IPS-NIHi7 (cell line): ENCODE results near the gene FRMPD2.
"Not testable (repeated sequence)": the region's sequence is repeated elsewhere in the genome, so short reads cannot be mapped to it uniquely, and the experiment has no call there.

Experiments used
- DNase-seq: peaks from one replicate; pipeline ENCODE4 v3.0.0; 2012; ENCODE audit warnings: mixed read lengths; ENCODE audit errors: extremely low spot score

The FRMPD2 gene

DNA sequence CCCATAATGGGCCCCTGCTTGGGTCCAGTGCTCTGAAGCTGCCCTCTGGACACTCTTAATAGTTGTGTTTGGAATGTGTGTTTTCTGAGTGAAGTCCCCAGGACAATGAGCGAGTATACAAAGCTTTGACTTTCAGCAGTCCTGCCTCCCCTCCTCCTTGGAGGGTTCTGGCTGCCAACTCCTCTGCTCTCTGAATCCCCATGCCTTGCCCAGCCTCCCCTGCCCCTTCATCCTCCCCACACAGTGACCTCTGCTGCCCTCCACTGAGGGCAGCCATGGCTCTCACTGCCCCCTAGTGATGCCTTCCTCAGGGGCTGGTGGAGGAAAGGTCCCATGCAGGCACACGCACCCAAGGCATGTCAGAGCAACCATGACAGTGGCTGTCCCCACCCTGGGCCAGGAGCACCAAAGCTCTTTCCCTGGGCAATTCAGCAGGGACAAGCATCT, 40.9 kb downstream of the FRMPD2 start:
- DNase-seq: no peak

DNA sequence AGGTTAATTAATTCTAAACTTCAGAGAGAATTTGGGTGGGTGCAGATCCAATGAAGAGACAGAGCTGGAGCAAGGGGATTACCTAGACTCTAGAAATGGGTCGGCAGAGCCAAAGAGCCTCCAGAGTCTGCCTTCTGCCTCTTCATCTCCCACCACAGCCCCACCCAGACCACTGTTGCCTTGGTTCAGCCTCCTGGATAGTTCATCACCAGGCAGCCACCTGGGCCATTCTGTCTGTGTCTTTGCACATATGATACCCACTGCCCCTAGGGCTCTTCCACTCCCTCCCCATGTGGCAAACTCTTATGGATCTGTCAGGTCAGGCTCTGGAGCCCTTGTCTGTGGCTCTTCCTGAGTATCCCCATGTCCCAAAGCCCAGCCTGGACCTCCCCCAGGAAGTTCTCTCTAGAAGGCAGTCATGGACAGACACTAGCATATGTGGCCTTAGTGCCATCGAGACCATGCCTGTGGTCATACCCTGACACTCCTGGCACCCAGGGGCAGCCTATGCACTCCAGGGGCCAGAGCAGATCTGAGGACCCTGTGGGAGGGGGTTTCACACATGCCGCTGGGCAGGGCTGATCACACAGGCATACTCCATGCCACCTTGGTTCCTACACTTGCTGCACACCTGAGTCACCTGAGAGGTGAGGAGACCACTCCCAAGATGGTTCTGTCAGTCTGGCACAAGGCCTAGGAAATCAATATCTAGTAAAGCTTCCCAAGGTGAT, 41.6 kb downstream of the FRMPD2 start:
- DNase-seq: no peak

DNA sequence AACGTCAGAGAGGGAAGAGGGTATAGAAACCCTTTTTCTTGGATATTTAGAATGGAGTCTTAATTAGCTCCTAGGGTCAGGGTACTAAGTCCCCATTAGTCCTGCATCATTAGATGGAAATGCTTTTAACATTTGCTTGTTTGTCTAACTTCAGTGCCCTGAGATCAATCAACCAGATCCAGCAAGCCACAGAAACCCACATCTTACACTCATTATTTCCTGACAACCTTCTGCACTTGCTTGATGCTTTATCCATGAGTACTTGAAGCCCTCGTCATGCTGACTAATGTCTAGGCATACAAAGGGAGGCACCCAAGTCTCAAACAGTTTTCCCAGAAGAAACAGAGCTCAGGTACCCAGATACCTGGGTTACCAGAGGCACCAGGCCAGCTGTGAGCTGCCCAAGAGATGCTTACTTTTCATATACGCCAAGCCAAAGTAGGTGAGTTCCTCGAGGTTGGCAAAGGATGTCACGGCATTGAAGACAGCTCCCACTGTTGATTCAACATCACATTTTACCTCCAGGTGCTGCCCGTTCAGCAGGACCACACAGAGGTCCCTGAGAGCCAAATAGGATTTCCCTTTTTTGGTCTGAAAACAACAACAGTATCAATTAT, 42.7 kb downstream of the FRMPD2 start:
- no peak for DNase-seq

DNA sequence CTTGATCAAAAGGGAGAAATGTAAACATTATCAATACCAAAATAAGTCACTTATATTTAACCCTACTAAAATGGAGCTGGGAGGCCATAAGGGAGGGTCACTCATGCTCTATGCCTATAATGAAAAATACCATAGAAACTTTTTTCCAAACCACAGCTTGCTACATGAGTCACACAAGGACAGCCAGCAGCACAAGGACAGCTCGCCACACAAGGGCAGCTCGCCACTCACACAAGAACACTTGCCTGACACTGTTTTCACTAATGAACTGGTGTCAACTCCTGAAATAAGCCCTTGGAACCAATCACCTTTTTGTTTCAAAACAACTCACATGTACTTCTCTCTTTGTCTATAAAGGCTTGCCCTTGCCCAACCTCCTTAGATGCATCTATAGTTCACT, 43.3 kb downstream of the FRMPD2 start:
- no peak for DNase-seq

DNA sequence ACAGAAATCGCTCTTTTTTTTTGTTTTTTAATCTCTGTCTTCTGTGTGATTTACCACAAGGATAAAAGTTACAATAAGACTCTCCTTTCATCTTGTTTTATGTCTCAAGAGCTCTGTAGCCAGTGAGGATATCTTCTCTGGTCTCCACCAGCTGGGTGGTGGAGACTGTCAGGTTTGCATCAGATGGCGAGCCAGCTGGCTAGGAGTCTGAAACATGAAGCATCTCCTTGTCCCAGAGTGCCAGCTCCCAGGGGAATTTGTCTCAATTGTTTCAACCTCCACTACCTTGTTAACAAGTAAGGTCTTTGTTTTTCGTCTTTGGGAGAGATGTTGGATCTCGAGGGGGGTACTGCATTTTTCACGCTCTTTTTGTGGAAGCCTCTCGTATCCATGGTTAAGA, 47.3 kb downstream of the FRMPD2 start:
- DNase-seq: no peak

DNA sequence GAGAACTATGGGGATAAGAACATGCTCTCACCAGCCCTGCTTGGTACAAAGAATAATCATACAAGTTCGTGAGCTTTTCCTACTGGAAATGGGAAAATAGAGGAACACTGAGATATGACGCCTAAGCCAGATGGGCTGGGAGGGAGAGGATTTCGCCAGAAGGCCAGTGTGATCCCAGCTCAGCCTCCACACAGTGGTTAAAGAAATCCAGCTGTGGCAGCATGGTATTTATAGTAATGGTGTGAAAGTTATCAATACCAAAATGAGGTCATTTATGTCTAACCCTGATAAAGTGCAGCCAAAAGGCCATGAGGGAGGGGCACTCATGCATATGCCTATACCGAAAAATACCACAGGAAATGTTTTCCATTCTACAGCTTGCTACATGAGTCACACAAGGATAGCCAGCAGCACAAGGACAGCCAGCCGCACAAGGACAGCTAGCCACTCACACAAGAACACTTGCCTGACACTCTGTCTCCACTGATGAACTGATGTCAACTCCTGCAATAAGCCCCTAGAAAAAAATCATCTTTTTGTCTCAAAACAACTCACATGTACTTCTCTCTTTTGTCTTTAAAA, 49.4 kb downstream of the FRMPD2 start:
- DNase-seq: no peak

DNA sequence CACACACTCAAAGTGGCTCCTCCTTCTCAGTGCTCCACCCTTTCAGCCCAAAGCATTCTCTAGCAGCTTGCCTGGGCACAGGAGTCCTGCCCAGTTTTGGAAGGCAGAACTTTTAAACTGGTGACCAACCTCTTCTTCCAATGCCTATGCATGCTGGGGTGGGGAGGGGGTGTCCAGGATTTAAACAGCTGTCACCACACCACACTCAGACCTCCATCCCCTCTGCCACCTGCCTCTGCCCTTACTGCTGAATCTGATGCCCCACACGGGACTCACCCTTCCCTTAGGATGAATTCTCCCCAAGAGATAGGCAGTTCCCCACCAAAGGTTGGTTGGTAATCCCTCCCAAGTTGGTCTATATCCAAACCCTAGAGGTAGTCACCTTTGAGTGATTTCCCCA, 50.2 kb downstream of the FRMPD2 start:
- DNase-seq: no peak

DNA sequence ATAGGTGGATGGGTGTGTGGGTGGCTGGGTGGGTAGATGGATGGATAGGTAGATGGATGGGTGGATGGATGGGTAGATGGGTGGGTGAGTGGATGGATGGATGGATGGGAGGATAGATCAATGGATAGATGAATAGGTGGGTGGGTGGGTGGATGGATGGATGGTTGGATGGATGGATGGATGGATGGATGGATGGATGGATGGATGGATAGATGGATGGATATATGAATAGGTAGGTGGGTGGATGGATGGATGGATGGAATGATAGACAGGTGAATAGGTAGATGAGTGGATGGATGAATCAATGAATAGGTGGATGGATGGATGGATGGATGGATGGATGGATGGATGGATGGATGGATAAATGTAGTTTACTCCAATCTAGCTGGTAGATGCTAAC, 52.7 kb downstream of the FRMPD2 start:
- no peak for DNase-seq

DNA sequence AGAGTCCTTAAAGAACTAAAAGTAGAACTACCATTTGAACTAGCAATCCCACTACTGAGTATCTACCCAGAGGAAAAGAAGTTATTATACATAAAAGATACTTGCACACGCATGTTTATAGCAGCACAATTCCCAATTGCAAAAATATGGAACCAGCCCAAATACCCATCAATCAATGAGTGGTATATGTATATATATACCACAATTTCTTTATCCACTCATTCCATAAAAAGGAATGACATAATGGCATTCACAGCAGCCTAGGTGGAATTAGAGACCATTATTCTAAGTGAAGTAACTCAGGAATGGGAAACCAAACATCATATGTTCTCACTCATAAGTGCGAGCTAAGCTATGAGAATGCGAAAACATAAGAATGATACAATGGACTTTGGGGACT, 53.5 kb downstream of the FRMPD2 start:
- DNase-seq: not testable (repeated sequence)

DNA sequence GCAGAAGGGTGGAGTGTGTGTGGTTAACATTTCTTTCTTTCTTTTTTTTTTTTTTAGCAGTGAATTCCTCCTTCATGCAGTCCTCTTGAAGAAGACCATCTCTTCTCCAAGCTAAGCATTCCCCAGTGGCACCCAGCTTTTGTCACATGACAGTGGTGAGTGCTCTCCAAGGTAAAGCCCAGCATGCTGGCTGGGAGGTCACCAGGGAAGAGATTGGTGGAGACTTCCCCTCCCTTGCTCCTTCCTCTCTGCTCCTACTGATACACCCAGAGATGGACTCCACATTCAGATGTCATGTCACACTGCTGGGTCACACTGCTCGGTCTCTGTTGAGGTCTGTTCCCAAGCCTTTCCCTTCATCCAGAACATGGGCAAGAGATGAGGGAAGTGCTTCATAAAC, 55.3 kb downstream of the FRMPD2 start:
- no peak for DNase-seq

DNA sequence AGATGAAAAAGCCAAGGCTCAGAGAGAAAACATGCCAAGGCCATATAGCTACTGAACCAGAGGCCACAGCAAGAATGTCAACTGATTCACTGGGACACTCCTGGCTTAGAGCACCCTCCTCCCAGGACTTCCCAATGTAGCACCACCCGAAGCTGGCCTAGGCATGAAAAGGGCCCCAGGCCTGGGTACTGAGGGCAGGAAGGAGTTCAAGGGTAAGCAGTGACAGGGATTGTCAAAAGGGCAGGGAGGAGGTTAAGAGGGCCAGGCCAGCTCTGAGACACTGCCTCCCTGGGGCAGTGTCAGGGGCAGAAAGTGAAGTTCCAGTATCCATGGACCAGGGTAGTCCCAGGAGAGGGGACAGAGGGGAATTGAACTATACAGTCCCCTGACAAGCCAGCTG, 57.8 kb downstream of the FRMPD2 start:
- no peak for DNase-seq

DNA sequence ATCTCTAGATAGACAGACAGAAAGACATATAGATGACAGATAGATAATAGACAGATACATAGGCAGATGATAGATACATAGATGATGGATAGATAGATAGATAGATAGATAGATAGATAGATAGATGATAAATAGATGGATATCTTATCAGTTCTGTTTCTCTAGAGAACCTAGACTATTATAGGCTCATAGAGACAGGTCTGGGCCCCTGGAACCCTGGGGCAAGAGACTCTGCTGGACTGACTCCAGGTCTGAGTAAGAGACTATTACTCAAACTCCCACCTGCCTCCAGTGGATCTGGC, 58.3 kb downstream of the FRMPD2 start:
- DNase-seq: no peak

DNA sequence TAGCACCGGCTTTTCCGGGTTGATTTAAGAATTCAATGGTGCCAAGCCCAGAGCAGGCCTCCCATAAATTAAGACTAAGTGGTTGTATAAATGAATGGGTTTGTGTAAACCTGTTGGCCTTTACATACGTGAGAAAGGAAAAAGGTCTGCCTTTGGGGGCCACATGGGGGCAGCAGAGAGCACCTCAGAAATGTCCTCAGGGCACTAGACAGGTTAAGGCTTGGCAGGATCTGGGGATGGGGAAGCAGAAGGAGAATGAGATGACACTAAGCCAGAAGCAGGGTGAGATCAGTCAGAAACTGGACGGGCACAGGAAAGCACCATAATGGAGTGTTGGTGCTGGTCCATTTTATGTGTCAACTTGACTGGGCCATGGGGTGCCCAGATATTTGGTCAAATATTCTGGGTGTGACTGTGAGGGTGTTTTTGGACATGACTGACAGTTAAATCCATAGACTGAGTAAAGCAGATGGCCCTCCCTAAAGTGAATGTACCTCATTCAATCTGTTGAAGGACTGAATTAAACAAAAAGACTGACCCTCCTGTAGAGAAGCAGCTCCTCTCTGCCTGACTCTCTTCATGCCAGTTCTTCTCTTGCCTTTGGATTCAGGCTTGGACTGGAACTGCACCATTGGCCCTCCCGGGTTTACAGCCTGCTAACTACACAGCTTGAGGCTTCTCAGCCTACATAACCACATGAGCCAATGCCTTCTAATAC, 58.9 kb downstream of the FRMPD2 start:
- DNase-seq: peak; percentile 77

DNA sequence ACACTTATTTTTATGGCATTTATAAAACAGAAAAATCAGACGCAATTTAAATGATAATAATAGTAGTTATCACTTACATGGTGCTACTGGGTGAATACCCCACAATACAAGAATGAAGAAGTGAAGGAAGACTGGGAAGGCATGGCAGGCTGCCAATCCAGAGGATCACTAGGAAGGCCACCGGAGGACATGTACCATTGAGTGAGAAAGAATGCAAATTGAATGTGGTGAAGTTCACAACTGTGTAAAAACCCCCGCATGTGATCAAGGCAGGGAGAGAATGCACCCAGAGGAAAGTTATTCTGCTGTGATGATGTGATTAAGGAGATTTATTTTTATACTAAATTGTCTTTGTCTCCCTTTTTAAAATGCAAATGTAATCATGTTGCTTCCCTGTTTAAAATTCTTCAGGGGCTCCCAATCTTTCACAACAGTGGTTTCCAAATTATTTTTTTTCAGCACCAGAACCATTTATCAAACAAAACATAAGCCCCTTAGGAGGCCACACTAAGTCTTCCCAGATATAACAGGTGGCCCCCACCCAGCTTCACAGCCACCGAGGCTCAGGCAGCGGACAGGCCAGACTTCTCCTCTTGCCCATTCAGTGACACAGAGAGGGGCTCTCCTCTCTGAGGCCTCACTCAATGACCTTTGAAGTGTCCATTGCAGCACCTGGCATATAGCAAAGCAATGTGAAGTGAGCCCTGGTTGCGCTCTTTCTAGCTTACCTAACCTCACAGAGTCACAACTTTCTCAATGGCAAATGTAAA, 59.6 kb downstream of the FRMPD2 start:
- DNase-seq: no peak

DNA sequence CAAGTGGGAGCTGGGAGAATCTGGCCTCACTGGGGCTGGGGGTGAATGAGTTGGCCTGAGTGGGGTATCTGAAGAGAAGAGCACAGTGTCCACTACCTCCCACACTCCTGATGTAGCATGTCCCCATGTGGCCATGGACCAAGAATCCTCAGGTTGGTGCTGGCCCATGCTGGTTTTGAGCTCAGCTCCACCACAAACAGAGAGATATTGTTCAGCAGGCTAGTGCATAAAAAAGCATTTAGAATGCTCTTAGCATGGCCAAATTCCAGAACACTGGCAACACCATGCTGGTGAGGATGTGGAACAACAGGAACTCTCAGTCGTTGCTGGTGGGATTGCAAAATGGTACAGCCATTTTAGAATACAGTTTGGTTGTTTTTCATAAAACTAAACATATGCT, 61.4 kb downstream of the FRMPD2 start:
- no peak for DNase-seq

DNA sequence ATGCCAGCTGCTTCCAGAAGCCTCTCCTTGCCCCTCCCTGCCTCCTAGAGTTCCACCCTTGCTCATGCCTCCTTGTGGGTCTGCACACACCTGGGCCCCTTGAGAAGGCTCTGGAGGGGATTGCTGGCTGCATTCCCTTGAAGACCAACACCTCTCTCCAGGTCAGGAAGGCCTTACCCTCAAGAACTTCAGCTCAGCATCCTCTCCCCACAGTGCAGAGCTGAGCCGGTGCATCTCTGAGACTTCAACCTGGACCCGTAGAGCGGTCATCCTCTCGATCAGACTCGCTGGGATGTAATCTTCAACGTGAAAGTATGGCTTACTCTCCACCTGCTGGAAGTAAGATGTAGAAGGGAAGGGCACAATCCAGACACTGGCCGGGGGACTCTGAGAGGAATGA, 62.7 kb downstream of the FRMPD2 start:
- no peak for DNase-seq

DNA sequence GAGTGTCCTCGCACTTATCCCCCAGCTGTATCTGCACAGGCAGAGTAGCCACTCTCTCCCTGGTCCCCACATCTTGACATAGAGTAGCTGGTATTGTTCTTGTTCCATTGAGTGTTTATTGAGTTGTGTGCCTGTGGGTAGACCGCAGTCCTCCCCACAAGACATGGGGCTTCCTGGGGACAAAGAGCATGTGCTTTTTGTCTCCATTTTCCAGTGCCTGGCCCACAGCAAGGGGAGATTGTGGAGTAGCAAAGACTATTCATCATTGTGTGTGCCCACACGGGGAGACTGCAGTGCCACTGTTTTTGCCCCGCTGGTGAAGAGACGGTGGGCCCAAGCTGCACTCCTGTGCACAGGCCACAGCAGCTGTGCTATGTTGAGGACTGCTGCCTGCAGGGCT, 63.5 kb downstream of the FRMPD2 start:
- no peak for DNase-seq

DNA sequence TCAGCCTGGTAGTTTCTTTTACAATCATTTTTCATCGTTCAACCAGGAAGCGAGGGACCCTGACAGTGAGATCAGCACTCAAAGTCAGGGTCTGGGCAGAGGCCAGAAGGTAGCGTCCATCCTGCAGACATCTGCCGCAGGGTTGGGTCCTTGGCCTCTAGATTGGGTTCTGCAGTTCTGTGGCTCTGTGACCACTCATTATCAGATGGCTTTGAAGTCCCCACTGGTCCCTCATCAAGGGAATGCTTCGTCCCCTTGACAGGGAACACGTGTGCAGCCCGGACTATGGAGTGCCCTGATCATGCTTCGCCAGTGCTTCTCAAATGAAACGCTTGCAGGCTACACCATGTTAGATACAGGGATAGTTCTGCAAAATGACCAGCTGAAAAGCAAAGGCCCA, 64.1 kb downstream of the FRMPD2 start:
- no peak for DNase-seq

DNA sequence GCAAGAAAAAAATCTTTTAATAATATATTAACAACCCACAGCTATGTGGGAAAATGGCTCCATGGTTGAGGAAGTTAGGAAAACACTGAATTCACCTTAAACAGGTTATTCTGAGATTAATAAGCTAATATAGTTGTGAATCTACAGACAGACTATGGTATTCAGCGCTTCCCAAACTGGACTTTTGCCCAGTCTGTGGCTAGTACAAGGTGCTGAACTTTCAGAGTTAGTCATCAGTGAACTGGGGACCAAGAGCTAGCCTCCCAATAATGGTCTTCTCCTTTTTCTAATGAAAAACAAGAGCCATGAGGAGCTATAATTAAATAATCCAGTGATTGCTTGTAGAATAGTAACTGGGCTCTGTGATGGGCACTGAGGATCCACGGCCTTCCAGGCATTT, 65.3 kb downstream of the FRMPD2 start:
- no peak for DNase-seq

DNA sequence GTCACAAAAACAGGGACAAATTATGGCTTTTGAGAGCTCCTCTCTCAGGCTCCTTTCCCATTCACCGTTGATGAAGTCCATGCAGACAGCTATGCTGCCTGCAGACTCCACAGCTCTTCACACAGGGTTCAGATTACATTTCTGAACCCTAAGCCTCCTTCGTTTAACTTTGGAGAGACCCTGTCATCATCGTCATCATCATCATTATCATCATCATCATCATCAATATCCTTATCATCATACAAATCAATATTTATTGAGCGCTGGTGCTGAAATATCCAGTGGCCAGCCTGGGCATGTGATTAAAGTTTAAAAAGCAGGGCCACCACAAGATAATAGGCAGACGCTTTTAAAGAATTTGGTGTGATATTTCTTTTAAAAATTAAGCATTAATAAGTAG, 66.6 kb downstream of the FRMPD2 start:
- no peak for DNase-seq

DNA sequence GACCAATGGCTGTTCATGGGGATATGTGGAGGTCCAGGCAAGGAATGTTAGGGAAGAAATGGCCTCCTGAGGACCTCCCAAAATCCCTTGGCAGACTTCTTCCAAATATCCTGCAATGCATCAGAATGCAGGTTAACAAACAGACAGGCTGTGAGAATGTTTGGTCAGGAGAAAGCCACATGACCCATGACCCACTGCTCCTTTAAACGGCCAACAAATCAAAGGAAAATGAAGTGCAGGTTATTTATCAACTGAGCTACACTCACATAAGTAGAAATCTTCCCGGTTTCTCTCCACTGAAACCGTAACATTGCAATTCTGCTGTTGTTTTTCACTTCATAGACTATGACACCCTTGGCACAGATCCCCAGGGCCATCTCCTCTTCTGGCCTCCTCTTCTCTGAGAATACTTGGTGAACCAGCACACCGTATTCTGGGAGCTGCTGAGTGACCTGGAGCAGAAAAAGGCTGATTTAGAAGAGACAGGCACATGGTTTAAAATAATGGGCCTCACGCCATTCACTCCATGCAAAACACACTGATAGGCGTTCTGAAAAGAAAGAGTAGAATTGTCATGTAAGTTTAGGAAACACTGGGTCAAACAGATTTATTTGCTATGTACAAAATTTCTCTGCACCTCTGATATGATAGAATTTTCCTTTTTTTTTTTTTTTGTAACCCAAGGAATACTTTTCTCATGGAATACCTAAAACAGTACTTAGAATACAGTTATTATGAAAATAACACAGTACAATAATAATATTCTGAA, 67.8 kb downstream of the FRMPD2 start:
- no peak for DNase-seq
